NB4 (cell line): ENCODE results near the gene FERMT2.

Experiments used
- CTCF ChIP-seq: IDR thresholded peaks from one replicate; pipeline ENCODE4 v1.5.1; 2012; ENCODE audit warnings: low read depth, low read length
- TF ChIP-seq, protein P1 (sequence below): IDR thresholded peaks from 2 replicates; pipeline ENCODE4 v1.6.1; 2011; ENCODE audit warnings: low read depth, low read length

- TF ChIP-seq CTCF: no peak
- TF ChIP-seq, protein P1, sequence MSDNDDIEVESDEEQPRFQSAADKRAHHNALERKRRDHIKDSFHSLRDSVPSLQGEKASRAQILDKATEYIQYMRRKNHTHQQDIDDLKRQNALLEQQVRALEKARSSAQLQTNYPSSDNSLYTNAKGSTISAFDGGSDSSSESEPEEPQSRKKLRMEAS: no peak
Observed at GRCh38 chr14:52923902-52924575, 26.8 kb downstream of the FERMT2 start.
